Lower lobe of right lung (tissue), 2 donors: ENCODE results near the gene MGAT3. TPM values are rescaled to one million over a fixed set of nuclear protein-coding genes. Genes with fewer than 3 reads are reported as not detected.
A peak's percentile ranks its signal among the peaks of the same experiment; 100 is the strongest.
"Not testable (repeated sequence)": the region's sequence is repeated elsewhere in the genome, so short reads cannot be mapped to it uniquely, and the experiment has no call there.

Source experiments
- ATAC-seq, 2 donors: fragments of 200-7000 bp; cut with Tn5 transposase; one replicate each; pipeline ENCODE4 v1.9.1; 2020 to 2022; ENCODE audit warnings: mild to moderate bottlenecking in 2 of 2, moderate library complexity in 2 of 2
- DNase-seq: peaks from one replicate; pipeline ENCODE4 v3.0.0-alpha.2; 2020
- H3K27ac ChIP-seq: fragments of 200-600 bp; one replicate; pipeline ENCODE4 v1.8.0; 2022
- H3K27me3 ChIP-seq: fragments of 200-600 bp; one replicate; pipeline ENCODE4 v1.8.0; 2022; ENCODE audit warnings: low read depth
- H3K36me3 ChIP-seq: fragments of 200-600 bp; one replicate; pipeline ENCODE4 v1.8.0; 2022; ENCODE audit warnings: mild to moderate bottlenecking
- H3K4me1 ChIP-seq: fragments of 200-600 bp; one replicate; pipeline ENCODE4 v1.8.0; 2022
- H3K4me3 ChIP-seq: fragments of 200-600 bp; one replicate; pipeline ENCODE4 v1.8.0; 2022; ENCODE audit warnings: mild to moderate bottlenecking
- H3K9me3 ChIP-seq: fragments of 200-600 bp; one replicate; pipeline ENCODE4 v1.8.0; 2022
- intact Hi-C: fragments of 100-400 bp; cut with DNase I; formaldehyde crosslinking; loops from one replicate; pipeline ENCODE4 v1.11.0; 2022
- total RNA-seq: library from RNA; stranded (reverse); fragmentation: NEBNext Ultra II Directional; extraction: Animal tissue kit (Norgen Biotek cat#: 25700); gene quantifications from one replicate; pipeline ENCODE4 v1.2.1, GENCODE V29; 2021
- TF ChIP-seq, protein P1 (sequence below): fragments of 200-600 bp; IDR thresholded peaks from one replicate; pipeline ENCODE4 v1.8.0; 2022; ENCODE audit warnings: antibody characterized with exemption, mild to moderate bottlenecking
- donor health status: DM: no; HTN: yes; CAD: no; lungs with severe emphysema.

MGAT3 gene
- total RNA-seq, 1 donor from 2014 or later, result 41.5 TPM

DNA sequence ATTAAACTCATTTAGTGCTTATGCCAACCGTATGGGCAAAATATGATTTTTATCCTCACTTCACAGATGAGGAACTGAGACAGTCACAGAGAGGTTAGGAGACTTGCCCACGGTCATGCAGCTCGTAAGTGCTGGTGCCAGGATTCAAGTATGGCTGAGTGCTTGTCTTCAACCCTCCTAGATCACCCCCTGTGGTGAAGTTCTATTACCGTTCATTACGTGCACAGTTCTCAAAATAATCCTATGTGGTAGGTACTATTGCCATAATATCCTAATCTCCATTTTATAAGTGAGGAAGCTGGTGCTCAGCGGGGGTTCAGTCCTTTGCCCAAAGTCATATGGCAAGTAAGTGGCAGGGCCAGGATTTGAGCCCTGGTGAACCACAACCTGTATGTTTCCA, 46.8 kb downstream of the MGAT3 start:
- intact Hi-C loops, result no loop called here
- ATAC-seq (no peak), DNase-seq (peak; percentile 4)
- peak overlapping the region; percentile 99 for H3K4me3 ChIP-seq
- H3K9me3 ChIP-seq, result no peaks in the 10 kb centered on the region
- TF ChIP-seq, protein P1, sequence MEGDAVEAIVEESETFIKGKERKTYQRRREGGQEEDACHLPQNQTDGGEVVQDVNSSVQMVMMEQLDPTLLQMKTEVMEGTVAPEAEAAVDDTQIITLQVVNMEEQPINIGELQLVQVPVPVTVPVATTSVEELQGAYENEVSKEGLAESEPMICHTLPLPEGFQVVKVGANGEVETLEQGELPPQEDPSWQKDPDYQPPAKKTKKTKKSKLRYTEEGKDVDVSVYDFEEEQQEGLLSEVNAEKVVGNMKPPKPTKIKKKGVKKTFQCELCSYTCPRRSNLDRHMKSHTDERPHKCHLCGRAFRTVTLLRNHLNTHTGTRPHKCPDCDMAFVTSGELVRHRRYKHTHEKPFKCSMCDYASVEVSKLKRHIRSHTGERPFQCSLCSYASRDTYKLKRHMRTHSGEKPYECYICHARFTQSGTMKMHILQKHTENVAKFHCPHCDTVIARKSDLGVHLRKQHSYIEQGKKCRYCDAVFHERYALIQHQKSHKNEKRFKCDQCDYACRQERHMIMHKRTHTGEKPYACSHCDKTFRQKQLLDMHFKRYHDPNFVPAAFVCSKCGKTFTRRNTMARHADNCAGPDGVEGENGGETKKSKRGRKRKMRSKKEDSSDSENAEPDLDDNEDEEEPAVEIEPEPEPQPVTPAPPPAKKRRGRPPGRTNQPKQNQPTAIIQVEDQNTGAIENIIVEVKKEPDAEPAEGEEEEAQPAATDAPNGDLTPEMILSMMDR, result no peak
- H3K27me3 ChIP-seq, result no peaks in the 10 kb centered on the region
- H3K4me1 ChIP-seq, result peaks cover 33% of the 10 kb centered on the region
- H3K27ac ChIP-seq, result peak overlapping the region; percentile 84
- peaks cover 48% of the 10 kb centered on the region for H3K36me3 ChIP-seq

DNA sequence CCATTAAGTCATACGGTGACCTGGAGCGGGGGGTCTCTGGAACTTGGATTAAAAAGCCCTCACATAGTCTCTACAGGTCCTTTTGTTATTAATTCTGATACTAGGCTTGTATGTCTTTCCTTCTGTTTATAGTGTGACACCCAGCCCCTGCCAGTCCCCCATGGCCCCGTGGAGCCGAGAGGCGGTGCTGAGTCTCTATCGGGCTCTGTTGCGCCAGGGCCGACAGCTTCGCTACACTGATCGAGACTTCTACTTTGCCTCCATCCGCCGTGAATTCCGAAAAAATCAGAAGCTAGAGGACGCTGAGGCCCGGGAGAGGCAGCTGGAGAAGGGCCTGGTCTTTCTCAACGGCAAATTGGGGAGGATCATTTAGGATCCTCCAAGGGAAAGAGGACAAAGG, 47.3 kb downstream of the MGAT3 start:
- H3K9me3 ChIP-seq, result no peaks in the 10 kb centered on the region
- peak; percentile 24 for DNase-seq
- TF ChIP-seq, protein P1, result no peak
- no peaks in the 10 kb centered on the region for H3K27me3 ChIP-seq
- intact Hi-C loops, result no loop called here
- H3K4me3 ChIP-seq, result no peak overlapping the region
- peaks cover 30% of the 10 kb centered on the region for H3K4me1 ChIP-seq
- no peak overlapping the region for H3K27ac ChIP-seq
- ATAC-seq, result no peak
- H3K36me3 ChIP-seq, result peaks cover 52% of the 10 kb centered on the region

DNA sequence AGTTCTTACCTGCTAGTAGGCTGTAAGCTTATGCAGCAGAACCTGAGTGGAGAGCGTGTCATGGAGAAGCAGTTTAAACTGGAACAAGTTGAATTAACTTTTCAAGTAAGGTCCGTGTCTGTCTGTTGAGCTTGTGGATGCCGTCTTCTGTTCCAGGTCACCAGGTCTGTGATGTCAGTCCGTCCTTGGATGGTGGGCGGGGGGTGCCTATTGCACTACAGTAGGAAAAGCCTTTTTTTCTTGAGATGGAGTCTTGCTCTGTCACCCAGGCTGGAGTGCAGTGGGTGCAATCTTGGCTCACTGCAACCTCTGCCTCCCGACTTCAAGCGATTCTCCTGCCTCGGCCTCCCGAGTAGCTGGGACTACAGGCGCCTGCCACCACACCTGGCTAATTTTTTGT, 50.2 kb downstream of the MGAT3 start:
- ATAC-seq, intact Hi-C loops, H3K9me3 ChIP-seq, H3K4me3 ChIP-seq, H3K27me3 ChIP-seq, H3K27ac ChIP-seq: not testable (repeated sequence)
- Histone ChIP-seq H3K4me1 (peaks cover 16% of the 10 kb centered on the region), H3K36me3 (peaks cover 82% of the 10 kb centered on the region)
- peak; percentile 24 for DNase-seq

DNA sequence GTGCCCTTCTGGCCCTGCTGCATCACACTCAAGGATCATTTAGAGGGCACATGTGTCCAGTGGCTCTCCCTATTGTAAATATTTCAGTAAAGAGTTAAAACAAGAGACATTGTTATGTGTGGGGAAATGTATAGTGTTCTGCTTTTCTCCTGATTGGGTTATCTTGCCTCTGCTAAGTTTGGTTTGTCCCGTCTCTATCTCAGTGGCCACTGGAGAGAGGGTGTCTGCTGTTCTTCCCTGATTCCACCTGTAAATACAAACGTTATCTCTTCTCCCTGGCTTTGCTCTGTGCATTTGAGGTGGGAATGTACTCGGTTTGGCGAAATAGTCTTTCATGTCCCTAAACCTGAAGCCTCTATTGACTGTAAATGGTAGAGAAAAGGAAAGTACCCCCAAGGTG, 51.6 kb downstream of the MGAT3 start:
- Histone ChIP-seq H3K4me1 (peaks cover 10% of the 10 kb centered on the region), H3K4me3 (no peak overlapping the region), H3K36me3 (peaks cover 96% of the 10 kb centered on the region), H3K27ac (no peak overlapping the region), H3K27me3 (no peaks in the 10 kb centered on the region), H3K9me3 (no peaks in the 10 kb centered on the region)
- TF ChIP-seq, protein P1, result no peak
- ATAC-seq, result no peak
- intact Hi-C loops, result no loop called here
- no peak for DNase-seq

DNA sequence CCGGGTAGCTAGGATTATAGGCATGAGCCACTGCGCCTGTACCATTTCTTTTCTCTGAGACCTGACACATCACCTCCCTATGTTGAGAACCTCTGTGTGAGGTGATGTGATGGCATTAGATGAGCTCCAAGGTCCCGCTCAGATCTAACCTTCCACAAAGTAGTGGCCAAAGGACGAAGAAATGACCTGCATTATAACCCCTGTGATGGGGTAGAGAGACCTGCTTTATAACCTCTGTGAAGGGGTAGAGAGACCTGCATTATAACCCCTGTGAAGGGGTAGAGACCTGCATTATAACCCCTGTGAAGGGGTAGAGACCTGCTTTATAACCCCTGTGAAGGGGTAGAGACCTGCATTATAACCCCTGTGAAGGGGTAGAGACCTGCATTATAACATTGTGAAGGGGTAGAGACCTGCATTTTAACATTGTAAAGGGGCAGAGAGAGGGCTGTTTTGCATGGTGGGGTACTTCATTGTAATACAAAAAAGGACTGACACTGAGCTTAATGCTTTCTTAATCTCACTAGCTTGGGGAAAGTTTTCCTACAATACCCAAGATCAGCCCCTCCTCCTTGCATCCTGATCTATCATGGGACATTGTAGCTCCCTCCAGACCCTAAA, 53.8 kb downstream of the MGAT3 start:
- Histone ChIP-seq H3K4me1 (no peaks in the 10 kb centered on the region), H3K9me3 (no peaks in the 10 kb centered on the region), H3K36me3 (peaks cover 100% of the 10 kb centered on the region), H3K27ac (no peak overlapping the region), H3K27me3 (no peaks in the 10 kb centered on the region), H3K4me3 (no peak overlapping the region)
- DNase-seq (no peak), ATAC-seq (no peak)
- TF ChIP-seq, protein P1, result no peak
- intact Hi-C loops, result no loop called here

DNA sequence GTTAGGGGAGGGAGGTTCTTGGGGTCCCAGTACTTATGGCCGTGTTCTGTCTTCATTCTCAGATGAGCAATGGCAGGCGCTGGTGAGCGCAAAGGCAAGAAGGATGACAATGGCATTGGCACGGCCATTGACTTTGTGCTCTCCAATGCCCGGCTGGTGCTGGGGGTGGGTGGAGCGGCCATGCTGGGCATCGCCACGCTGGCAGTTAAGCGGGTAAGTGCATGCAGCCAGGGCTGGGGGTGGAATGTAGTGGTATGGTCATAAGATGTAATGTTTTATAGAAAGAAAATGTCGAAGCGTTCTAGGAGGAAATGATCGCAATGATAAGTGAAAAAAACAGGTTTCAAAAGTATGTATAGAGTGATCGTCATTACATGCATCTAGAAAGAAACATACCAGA, 54.4 kb downstream of the MGAT3 start:
- Histone ChIP-seq H3K9me3 (no peaks in the 10 kb centered on the region), H3K27me3 (no peaks in the 10 kb centered on the region), H3K4me3 (no peak overlapping the region), H3K4me1 (no peaks in the 10 kb centered on the region), H3K36me3 (peaks cover 100% of the 10 kb centered on the region), H3K27ac (no peak overlapping the region)
- ATAC-seq (no peak), DNase-seq (no peak)
- intact Hi-C loops, result no loop called here
- TF ChIP-seq, protein P1, result no peak
